ENCODE measurements around the gene DDX28.

DDX28 gene

DNA sequence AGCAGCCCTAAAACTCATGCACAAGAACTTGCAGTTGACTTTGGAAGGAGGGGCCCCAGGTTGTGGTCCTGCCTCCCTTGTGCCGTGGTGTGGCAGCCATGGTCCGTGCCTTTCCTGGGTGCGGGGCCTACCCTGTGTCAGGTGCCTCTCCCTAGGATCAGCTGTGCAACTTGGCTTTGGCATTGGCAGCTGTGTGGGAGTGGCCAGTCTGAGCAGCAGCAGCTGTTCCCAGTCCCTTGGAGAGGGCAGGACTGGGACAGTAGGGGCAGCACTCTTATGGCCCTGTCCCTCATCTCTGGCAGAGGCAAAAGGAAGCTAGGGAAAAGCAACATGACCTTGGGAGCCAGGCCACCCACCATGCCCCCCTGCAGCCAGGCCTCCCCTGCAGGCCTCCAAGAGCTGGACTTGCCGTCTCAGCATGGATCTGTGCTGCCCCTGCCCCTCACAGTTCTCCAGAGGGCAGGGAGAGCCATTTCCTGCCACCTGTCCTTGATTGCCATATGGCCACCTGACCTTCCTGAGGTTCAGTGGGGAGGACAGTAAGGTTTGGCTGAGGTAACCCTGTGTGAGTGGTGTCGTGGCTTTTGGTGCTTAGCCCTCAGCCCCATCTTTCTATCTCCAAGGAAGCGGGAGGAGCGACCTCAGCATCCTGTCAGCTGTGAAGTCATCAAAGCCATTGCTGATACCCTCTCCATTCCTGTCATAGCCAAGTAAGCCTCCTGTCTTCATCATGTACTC is 46.6 kb upstream of the DDX28 start:
- DNase-seq (ENCODE audit: low read depth, low spot score), result no peak
- H3K4me3 ChIP-seq (ENCODE audit: low read depth, low read length), result no peak overlapping the region
- ChIA-PET POLR2A (no interaction called here), CTCF (interaction anchor here (1.2 to 2.6 kb wide), 5 partner anchors 13 to 78 kb away, joined by 4 to 10 read pairs (median 6); partner anchors contain the start of gene NFATC3)
- TF ChIP-seq, protein P1, sequence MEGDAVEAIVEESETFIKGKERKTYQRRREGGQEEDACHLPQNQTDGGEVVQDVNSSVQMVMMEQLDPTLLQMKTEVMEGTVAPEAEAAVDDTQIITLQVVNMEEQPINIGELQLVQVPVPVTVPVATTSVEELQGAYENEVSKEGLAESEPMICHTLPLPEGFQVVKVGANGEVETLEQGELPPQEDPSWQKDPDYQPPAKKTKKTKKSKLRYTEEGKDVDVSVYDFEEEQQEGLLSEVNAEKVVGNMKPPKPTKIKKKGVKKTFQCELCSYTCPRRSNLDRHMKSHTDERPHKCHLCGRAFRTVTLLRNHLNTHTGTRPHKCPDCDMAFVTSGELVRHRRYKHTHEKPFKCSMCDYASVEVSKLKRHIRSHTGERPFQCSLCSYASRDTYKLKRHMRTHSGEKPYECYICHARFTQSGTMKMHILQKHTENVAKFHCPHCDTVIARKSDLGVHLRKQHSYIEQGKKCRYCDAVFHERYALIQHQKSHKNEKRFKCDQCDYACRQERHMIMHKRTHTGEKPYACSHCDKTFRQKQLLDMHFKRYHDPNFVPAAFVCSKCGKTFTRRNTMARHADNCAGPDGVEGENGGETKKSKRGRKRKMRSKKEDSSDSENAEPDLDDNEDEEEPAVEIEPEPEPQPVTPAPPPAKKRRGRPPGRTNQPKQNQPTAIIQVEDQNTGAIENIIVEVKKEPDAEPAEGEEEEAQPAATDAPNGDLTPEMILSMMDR (IDR thresholded peaks at IDR 0.05; ENCODE audit: insufficient read depth, low read length, missing control alignments), result no peak

DNA sequence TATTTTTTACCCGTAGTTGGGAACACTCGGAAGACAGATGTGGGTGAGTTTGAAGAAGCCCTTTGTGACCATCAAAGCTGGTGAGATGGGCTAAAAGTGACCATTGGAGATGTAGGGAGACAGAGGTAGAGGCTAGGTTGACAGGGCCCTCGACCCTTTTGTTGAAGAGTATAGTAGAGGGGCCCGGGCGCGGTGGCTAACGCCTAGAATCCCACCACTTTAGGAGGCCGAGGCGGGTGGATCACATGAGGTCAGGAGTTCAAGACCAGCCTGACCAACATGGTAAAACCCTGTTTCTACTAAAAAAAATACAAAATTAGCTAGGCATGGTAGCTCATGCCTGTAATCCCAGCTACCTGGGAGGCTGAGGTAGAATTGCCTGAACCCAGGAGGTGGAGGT is 45.9 kb upstream of the DDX28 start:
- no peak overlapping the region for H3K4me3 ChIP-seq (ENCODE audit: low read depth, low read length)
- no peak for DNase-seq (ENCODE audit: low read depth, low spot score)
- ChIA-PET POLR2A (no interaction called here), CTCF (interaction anchor here (1.1 to 2.6 kb wide), 6 partner anchors 13 to 160 kb away, joined by 4 to 10 read pairs (median 6); partner anchors contain the start of gene NFATC3)
- TF ChIP-seq, protein P1 (IDR thresholded peaks at IDR 0.05; ENCODE audit: insufficient read depth, low read length, missing control alignments), result no peak

DNA sequence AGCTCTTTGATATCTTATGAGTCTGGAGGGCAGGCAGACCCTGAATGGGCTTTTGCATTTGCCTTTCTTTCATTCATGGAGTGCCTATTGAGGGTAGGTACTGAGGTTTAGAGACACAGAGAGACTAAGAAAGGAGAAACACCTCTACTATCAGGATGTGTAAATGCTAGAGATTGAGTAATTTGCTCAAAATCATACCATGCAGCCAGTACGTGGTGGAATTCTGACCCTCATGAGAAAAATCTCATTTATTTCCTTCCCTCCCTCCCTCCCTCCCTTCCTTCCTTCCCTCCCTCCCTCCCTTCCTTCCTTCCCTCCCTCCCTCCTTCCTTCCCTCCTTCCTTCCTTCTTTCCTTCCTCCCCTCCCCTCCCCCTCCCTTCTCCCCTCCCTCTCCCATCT is 43.7 kb upstream of the DDX28 start:
- POLR2A ChIA-PET, result no interaction called here
- H3K4me3 ChIP-seq (ENCODE audit: low read depth, low read length), result no peak overlapping the region

DNA sequence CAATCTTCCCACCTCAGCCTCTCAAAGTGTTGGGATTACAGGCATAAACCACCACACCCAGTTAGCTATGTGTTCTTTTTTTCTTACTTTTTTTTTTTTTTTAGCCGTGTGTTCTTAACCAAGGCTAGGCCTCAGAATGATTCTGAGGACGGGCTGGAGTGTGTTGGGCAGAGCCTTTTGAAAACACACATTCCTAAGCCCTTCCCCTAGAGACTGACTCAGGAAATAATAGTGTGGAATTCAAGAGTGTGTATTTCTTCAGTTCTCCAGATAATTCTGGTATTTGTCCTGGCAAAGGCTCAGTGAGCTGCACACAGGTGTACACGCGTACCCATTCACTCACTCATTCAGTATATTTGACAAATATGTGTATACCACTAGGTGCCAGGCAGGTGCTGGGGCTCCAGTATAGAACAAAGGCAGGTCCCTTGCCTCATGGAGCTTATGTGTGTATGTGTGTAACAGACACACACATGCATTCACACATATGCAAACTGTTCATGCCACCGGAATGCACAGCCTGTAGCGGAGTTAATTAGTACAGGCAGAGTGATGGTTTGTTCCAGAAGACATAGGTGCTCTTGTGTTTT is 42.8 kb upstream of the DDX28 start:
- ChIA-PET CTCF (interaction anchor here (0.7 to 4.5 kb wide), 21 partner anchors 9 to 400 kb away, joined by 3 to 45 read pairs (median 5); partner anchors contain the start of gene NFATC3), POLR2A (interaction anchor here (1.4 kb wide), 2 partner anchors 19 to 43 kb away, joined by 5 to 7 read pairs; partner anchors contain the start of genes DDX28, DUS2 and NFATC3)
- H3K4me3 ChIP-seq (ENCODE audit: low read depth, low read length), result no peak overlapping the region
- peak; percentile 69 for DNase-seq (ENCODE audit: low read depth, low spot score)
- TF ChIP-seq, protein P1 (IDR thresholded peaks at IDR 0.05; ENCODE audit: insufficient read depth, low read length, missing control alignments), result no peak

More for the DNA sequence above, 43.7 kb upstream of the DDX28 start:
- CTCF ChIA-PET, result interaction anchor here (1.7 to 4.4 kb wide), 5 partner anchors 8 to 163 kb away, joined by 5 to 39 read pairs (median 10); partner anchors contain the start of gene NFATC3
- DNase-seq (ENCODE audit: low read depth, low spot score), result no peak
- TF ChIP-seq, protein P1 (IDR thresholded peaks at IDR 0.05; ENCODE audit: insufficient read depth, low read length, missing control alignments), result no peak

DNA sequence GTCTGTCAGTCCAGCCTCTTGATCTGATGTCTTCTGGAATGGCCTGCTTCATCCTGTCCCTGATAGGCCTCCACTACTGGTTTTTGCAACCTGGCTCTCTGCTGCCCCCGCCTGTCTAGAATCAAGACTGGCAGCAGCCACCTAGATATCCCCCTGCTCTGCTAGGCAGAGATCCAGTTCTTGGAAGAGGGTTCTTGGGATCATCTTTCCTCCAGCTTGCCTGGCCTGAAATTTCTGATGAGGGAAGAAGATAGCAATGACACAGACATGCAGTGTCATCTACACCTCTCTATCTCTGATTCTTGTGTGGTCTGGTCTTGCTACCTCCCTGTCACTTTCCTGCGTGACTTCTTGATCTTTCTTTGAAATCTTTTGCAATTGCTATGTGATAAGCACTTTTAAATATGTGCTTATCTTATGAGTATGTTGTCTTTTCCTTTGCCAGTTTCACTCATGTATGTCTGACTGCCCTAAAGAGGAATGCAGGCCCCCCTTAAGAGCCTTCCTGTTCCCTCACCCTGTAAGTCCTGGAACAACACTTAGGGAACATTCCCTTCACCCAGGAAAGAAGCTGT is 41.8 kb upstream of the DDX28 start:
- ChIA-PET CTCF (interaction anchor here (0.7 to 4.5 kb wide), 23 partner anchors 10 to 399 kb away, joined by 3 to 45 read pairs (median 4); partner anchors contain the start of gene NFATC3), POLR2A (interaction anchor here (0.6 to 1.4 kb wide), 5 partner anchors 19 to 199 kb away, joined by 3 to 7 read pairs (median 4); partner anchors contain the start of genes DDX28, DUS2, NFATC3 and SLC7A6)
- TF ChIP-seq, protein P1 (IDR thresholded peaks at IDR 0.05; ENCODE audit: insufficient read depth, low read length, missing control alignments), result peak; percentile 78
- peak; percentile 80 for DNase-seq (ENCODE audit: low read depth, low spot score)
- H3K4me3 ChIP-seq (ENCODE audit: low read depth, low read length), result no peak overlapping the region; the same call in 1 of the 2 replicates
